Mesenchymal stem cell (in vitro differentiated cells and primary cell): ENCODE data around the gene GCNA.
"Not testable (repeated sequence)": the region's sequence is repeated elsewhere in the genome, so short reads cannot be mapped to it uniquely, and the experiment has no call there.

Experiments used
- DNase-seq: peaks from one replicate; pipeline ENCODE4 v3.0.0-alpha.2; 2013
- H2AFZ ChIP-seq: one replicate; pipeline ENCODE4 v1.6.1; 2013; ENCODE audit warnings: low read depth, mild to moderate bottlenecking, control low read depth, inconsistent platforms, low read length, moderate library complexity
- H2AK5ac ChIP-seq: 2 replicates; pipeline ENCODE4 v1.6.1; 2013; ENCODE audit warnings: low read length, moderate library complexity, mild to moderate bottlenecking, inconsistent platforms; ENCODE audit not compliant: severe bottlenecking
- H2BK120ac ChIP-seq: one replicate; pipeline ENCODE4 v1.6.1; 2013; ENCODE audit warnings: low read depth, mild to moderate bottlenecking, inconsistent platforms, low read length, moderate library complexity
- H2BK12ac ChIP-seq, 2 experiments: one replicate each; pipeline ENCODE4 v1.6.1; 2013; ENCODE audit warnings: inconsistent platforms in 2 of 2, low read length in 2 of 2, mild to moderate bottlenecking in 2 of 2, moderate library complexity in 2 of 2, control low read depth in 1 of 2
- H2BK15ac ChIP-seq: one replicate; pipeline ENCODE4 v1.6.1; 2013; ENCODE audit warnings: mild to moderate bottlenecking, low read depth, inconsistent platforms; ENCODE audit not compliant: poor library complexity, severe bottlenecking
- H2BK5ac ChIP-seq: 2 replicates; pipeline ENCODE4 v1.6.1; 2013; ENCODE audit warnings: low read depth, mild to moderate bottlenecking, low read length, control low read depth, inconsistent platforms; ENCODE audit not compliant: poor library complexity, severe bottlenecking
- H3K14ac ChIP-seq, 2 experiments: one replicate each; pipeline ENCODE4 v1.6.1; 2013; ENCODE audit warnings: inconsistent platforms in 2 of 2, low read length in 2 of 2, control low read depth in 1 of 2, mild to moderate bottlenecking in 1 of 2, moderate library complexity in 1 of 2
- H3K18ac ChIP-seq, 2 experiments: one replicate each; pipeline ENCODE4 v1.6.1; 2013; ENCODE audit warnings: inconsistent platforms in 2 of 2, low read length in 2 of 2, control low read depth in 1 of 2, low read depth in 1 of 2, mild to moderate bottlenecking in 1 of 2
- H3K23ac ChIP-seq, 2 experiments: one replicate each; pipeline ENCODE4 v1.6.1; 2013; ENCODE audit warnings: inconsistent platforms in 2 of 2, low read length in 2 of 2, mild to moderate bottlenecking in 2 of 2, moderate library complexity in 2 of 2, control low read depth in 1 of 2
- H3K27ac ChIP-seq: 2 replicates; pipeline ENCODE4 v1.5.1; 2013; ENCODE audit warnings: mild to moderate bottlenecking, moderate library complexity, low read length, control low read depth, inconsistent platforms; ENCODE audit not compliant: poor library complexity, severe bottlenecking
- H3K27me3 ChIP-seq, 2 experiments: 2 replicates each; pipeline versions ENCODE4 v1.6.1 to v1.7.0; 2013; ENCODE audit warnings: low read length in 2 of 2, mild to moderate bottlenecking in 2 of 2, moderate library complexity in 2 of 2, control low read depth in 1 of 2, inconsistent platforms in 1 of 2; ENCODE audit not compliant: control insufficient read depth in 1 of 2, insufficient read depth in 1 of 2
- H3K36me3 ChIP-seq, 2 experiments: 2 replicates each; pipeline versions ENCODE4 v1.6.1 to v1.7.0; 2013; ENCODE audit warnings: low read length in 2 of 2, control low read depth in 1 of 2, inconsistent platforms in 1 of 2, low read depth in 1 of 2, mild to moderate bottlenecking in 1 of 2; ENCODE audit not compliant: insufficient read depth in 2 of 2, control insufficient read depth in 1 of 2
- H3K4ac ChIP-seq, 2 experiments: one replicate each; pipeline ENCODE4 v1.6.1; 2013; ENCODE audit warnings: inconsistent platforms in 2 of 2, low read length in 2 of 2, mild to moderate bottlenecking in 2 of 2, moderate library complexity in 2 of 2, control low read depth in 1 of 2, low read depth in 1 of 2
- H3K4me1 ChIP-seq: 2 replicates; pipeline ENCODE4 v1.6.1; 2013; ENCODE audit warnings: low read depth, low read length, control low read depth; ENCODE audit not compliant: control insufficient read depth, insufficient read depth
- H3K4me2 ChIP-seq: 2 replicates; pipeline ENCODE4 v1.6.1; 2013; ENCODE audit warnings: low read length, mild to moderate bottlenecking, inconsistent platforms; ENCODE audit not compliant: poor library complexity, severe bottlenecking
- H3K4me3 ChIP-seq, 2 experiments: 2 replicates each; pipeline versions ENCODE4 v1.5.1 to v1.7.0; 2013; ENCODE audit warnings: low read length in 2 of 2, mild to moderate bottlenecking in 2 of 2, control low read depth in 1 of 2, low read depth in 1 of 2; ENCODE audit not compliant: insufficient read depth in 1 of 2
- H3K79me1 ChIP-seq: replicated peaks from 2 replicates; pipeline ENCODE4 v1.6.1; 2013; ENCODE audit warnings: mild to moderate bottlenecking, control low read depth, low read length, inconsistent platforms; ENCODE audit not compliant: poor library complexity, severe bottlenecking
- H3K9ac ChIP-seq: 2 replicates; pipeline ENCODE4 v1.7.0; 2013; ENCODE audit warnings: mild to moderate bottlenecking, low read length, moderate library complexity
- H3K9me3 ChIP-seq: 2 replicates; pipeline ENCODE4 v1.7.0; 2013; ENCODE audit warnings: mild to moderate bottlenecking, low read length; ENCODE audit not compliant: control insufficient read depth
- H4K8ac ChIP-seq: one replicate; pipeline ENCODE4 v1.6.1; 2013; ENCODE audit warnings: inconsistent platforms, mild to moderate bottlenecking, low read length, moderate library complexity
- H4K91ac ChIP-seq: one replicate; pipeline ENCODE4 v1.6.1; 2013; ENCODE audit warnings: mild to moderate bottlenecking, low read length, inconsistent platforms
- WGBS: methylation state at CpG from one replicate; pipeline ENCODE4 v1.1.7; 2013; ENCODE audit warnings: mixed read lengths; 5-methylcytosine and 5-hydroxymethylcytosine counted together

GCNA gene

DNA sequence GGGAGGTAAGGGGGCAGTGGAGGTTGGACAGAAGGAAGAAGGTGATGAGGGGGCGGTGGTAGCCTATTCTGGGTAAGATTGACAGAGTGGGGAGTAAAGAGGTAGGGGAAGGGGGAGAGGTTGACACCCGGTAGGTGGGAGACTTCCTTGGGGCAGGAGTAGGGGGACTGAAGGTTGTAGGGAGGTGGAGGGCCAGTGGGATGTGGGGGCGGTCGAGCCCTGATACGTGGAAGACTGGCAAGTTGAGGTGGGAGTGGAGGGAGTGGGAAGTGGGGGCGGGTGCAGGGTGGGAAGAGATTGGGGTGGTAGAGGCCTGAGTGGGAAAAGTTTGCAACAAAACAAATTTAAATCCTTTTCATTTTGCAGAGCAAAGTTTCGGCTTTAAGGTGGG lies 1.7 kb downstream of the GCNA start:
- Histone ChIP-seq H2BK120ac (no peak overlapping the region), H3K14ac (no peak overlapping the region), H4K91ac (no peak overlapping the region), H3K4me3 (no peak overlapping the region), H3K18ac (no peak overlapping the region), H2AK5ac (no peak overlapping the region), H2AFZ (no peak overlapping the region), H4K8ac (no peak overlapping the region), H3K23ac (no peak overlapping the region), H2BK5ac (no peak overlapping the region), H3K4me1 (peaks cover 2% of the 10 kb centered on the region), H3K4ac (no peak overlapping the region), H3K79me1 (peaks cover 8% of the 10 kb centered on the region), H3K4me2 (no peak overlapping the region), H3K9me3 (no peaks in the 10 kb centered on the region), H2BK12ac (no peak overlapping the region), H2BK15ac (no peak overlapping the region), H3K36me3 (peaks cover 20 to 23% of the 10 kb centered on the region in 2 experiments), H3K9ac (no peak overlapping the region), H3K27ac (no peak overlapping the region), H3K27me3 (no peaks in the 10 kb centered on the region)
- WGBS, result 100% methylated on average over 6 of the region's 7 CpGs
- no peak for DNase-seq

DNA sequence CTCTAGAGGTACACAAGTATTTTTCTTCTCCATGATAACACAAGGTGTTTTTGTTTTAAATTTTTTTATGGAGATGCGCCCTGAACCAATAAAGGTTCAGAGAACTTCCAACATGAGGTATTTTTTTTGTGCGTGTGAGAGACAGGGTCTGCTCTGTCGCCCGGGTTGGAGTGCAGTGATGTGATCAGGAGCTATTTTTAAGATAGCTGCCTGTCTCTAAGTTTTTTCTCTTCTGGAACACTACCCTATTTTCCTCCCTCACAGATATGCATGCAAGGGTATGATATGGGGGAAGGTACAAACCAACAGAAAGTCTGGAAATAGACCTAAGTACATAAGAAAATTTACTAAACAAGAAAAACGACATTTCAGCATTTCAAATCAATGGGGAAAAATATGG lies 3.0 kb downstream of the GCNA start:
- H3K9me3 ChIP-seq, result no peaks in the 10 kb centered on the region

DNA sequence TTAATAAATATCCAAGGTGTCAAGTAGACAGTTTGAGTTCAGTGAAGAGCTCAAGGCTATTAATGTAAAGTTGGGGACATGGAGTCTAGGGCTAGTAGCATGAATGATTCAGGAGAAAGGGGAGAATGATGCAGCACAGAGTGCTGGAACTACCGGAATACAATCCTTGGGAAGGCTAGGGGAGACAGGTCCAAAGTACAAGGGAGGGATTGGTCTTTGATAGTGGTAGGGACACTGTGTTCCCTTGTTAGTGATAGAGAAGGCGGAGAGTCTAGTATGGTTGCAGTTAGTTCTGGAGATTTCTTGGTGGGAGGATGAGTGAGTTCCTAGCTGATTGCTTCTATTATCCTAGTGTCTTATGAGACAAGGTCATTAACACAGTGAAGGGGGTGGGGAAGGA lies 8.7 kb downstream of the GCNA start:
- Histone ChIP-seq H2BK12ac (no peak overlapping the region), H3K9me3 (peaks cover 2% of the 10 kb centered on the region), H3K4ac (no peak overlapping the region), H3K4me3 (no peak overlapping the region), H3K36me3 (no peaks in the 10 kb centered on the region), H4K8ac (no peak overlapping the region), H3K9ac (no peak overlapping the region), H3K18ac (peak overlapping the region in 1 of 2 experiments; percentile 24), H2AFZ (no peak overlapping the region), H3K4me1 (no peaks in the 10 kb centered on the region), H4K91ac (no peak overlapping the region), H3K23ac (no peak overlapping the region), H3K27me3 (no peaks in the 10 kb centered on the region), H3K79me1 (peaks cover 2% of the 10 kb centered on the region), H3K4me2 (no peak overlapping the region), H2BK15ac (no peak overlapping the region), H2AK5ac (no peak overlapping the region), H3K14ac (no peak overlapping the region), H3K27ac (no peak overlapping the region), H2BK5ac (no peak overlapping the region), H2BK120ac (no peak overlapping the region)
- WGBS, result 100% methylated on average over 2 of the region's 2 CpGs
- DNase-seq, result no peak

More for the DNA sequence above, 3.0 kb downstream of the GCNA start:
- Histone ChIP-seq H4K8ac (no peak overlapping the region), H2AK5ac (no peak overlapping the region), H3K9ac (no peak overlapping the region), H3K23ac (no peak overlapping the region), H3K27ac (no peak overlapping the region), H2BK5ac (no peak overlapping the region), H2BK15ac (no peak overlapping the region), H3K14ac (no peak overlapping the region), H3K4me1 (peaks cover 2% of the 10 kb centered on the region), H2AFZ (no peak overlapping the region), H3K18ac (no peak overlapping the region), H3K79me1 (peaks cover 11% of the 10 kb centered on the region), H3K4me3 (no peak overlapping the region), H3K27me3 (no peaks in the 10 kb centered on the region), H3K4me2 (no peak overlapping the region), H3K4ac (no peak overlapping the region), H3K36me3 (peaks cover 12 to 20% of the 10 kb centered on the region in 2 experiments), H4K91ac (no peak overlapping the region), H2BK120ac (no peak overlapping the region), H2BK12ac (no peak overlapping the region)
- WGBS, result no CpG with 5 or more reads among the region's 5 CpGs
- DNase-seq, result no peak

DNA sequence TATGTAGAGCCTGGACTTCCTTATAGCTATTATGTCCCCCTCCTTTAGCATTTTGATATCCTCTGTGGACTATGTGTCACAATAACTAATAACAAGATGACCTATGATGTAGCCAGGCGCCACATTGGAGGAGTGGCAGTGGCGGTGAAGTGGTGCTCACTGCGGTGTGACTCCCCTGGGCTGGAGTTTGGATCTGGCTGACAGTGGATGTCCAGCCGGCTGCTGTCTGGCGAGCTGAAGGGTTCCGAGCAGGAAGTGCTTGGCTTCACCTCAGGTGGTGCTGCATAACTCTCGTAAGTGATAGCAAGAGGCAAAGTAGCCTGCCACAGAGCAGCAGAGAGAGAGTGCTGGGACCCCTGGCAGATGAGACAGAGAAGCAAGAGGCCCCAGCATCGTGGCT lies 15.0 kb downstream of the GCNA start:
- not testable (repeated sequence) for H3K18ac ChIP-seq, H3K27ac ChIP-seq, H4K8ac ChIP-seq, H3K9me3 ChIP-seq, H2AFZ ChIP-seq, H2AK5ac ChIP-seq, H3K27me3 ChIP-seq, H4K91ac ChIP-seq, H3K79me1 ChIP-seq, H3K14ac ChIP-seq, H3K4me3 ChIP-seq, DNase-seq, H3K23ac ChIP-seq, H2BK15ac ChIP-seq, H3K4me2 ChIP-seq, H2BK120ac ChIP-seq, H3K9ac ChIP-seq, H3K4me1 ChIP-seq, H2BK12ac ChIP-seq, H3K4ac ChIP-seq, H2BK5ac ChIP-seq
- no CpG with 5 or more reads among the region's 8 CpGs for WGBS
- H3K36me3 ChIP-seq, result peaks cover 3 to 31% of the 10 kb centered on the region in 2 experiments
